Ectodermal cell (in vitro differentiated cells): ENCODE results near the gene ADGRL1.
"Not testable (repeated sequence)": the region's sequence is repeated elsewhere in the genome, so short reads cannot be mapped to it uniquely, and the experiment has no call there.

Experiments
- H3K27ac ChIP-seq: 2 replicates; pipeline ENCODE4 v1.7.0; 2013; ENCODE audit warnings: mild to moderate bottlenecking, low read depth, low read length; ENCODE audit not compliant: insufficient read depth, poor library complexity, severe bottlenecking
- H3K27me3 ChIP-seq: 2 replicates; pipeline ENCODE4 v1.7.0; 2013; ENCODE audit warnings: mild to moderate bottlenecking, low read length; ENCODE audit not compliant: insufficient read depth, control insufficient read depth, poor library complexity, severe bottlenecking
- H3K36me3 ChIP-seq: one replicate; pipeline ENCODE4 v1.7.0; 2013; ENCODE audit warnings: low read length; ENCODE audit not compliant: control insufficient read depth, insufficient read depth
- H3K4me1 ChIP-seq: one replicate; pipeline ENCODE4 v1.7.0; 2013; ENCODE audit warnings: low read length; ENCODE audit not compliant: control insufficient read depth, insufficient read depth
- H3K4me3 ChIP-seq: 2 replicates; pipeline ENCODE4 v1.7.0; 2013; ENCODE audit warnings: low read depth, low read length, control low read depth; ENCODE audit not compliant: insufficient read depth
- H3K9me3 ChIP-seq: 2 replicates; pipeline ENCODE4 v1.7.0; 2013; ENCODE audit warnings: mild to moderate bottlenecking, low read length, moderate library complexity; ENCODE audit not compliant: control insufficient read depth
- WGBS, 2 experiments: methylation state at CpG; one replicate each; pipeline ENCODE4 v1.1.7; 2013; ENCODE audit warnings: missing lambda C conversion rate in 2 of 2; 5-methylcytosine and 5-hydroxymethylcytosine counted together

The ADGRL1 gene

DNA sequence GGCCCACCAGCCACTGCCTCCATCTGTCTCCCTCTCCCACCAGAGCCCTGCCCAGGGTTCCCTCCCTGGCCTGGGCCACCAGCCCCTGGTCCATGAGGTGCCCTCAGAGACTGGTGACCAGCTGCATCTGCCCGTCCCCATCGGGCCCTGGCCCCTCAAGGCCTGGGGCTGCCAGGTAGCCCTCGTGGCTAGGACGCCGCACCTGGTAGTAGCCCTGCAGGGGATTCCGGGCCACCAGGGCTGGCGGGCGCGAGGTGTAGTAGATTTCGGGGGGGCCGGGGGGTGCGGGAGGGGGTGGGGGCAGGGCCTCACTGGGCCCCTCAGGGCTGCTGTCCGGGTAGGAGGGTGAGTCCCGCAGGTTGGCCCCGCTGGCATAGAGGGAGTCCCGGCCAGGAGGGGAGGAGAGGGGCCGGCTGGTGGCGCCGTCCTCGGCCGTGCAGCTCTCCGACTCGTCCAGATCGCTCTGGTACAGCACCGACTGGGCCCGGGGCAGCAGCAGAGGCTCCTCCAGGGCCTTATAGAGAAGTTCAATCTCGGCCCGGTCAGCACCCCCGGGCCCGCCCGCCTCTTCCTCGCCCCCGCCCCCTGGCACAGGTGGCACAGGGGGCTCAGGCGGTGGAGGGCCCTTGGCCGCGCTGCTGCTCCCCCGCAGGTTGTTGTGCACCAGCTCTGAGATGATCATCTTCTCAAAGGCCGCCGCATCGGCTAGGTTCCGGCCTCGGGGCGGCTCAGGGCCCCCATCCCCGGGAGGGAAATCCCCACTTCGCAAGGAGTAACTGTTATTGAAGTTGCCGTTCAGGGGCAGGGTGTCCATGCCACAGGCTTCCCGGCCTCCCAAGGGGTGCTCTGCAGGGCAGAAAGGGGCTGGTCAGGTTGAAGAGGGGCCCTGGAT, 55.0 kb downstream of the ADGRL1 start:
- Histone ChIP-seq H3K4me1 (peaks cover 14% of the 10 kb centered on the region), H3K27ac (no peak overlapping the region), H3K9me3 (no peaks in the 10 kb centered on the region), H3K27me3 (no peaks in the 10 kb centered on the region), H3K4me3 (no peak overlapping the region), H3K36me3 (peaks cover 14% of the 10 kb centered on the region)
- 96% methylated on average over 47 of the region's 47 CpGs for WGBS, 2 experiments

DNA sequence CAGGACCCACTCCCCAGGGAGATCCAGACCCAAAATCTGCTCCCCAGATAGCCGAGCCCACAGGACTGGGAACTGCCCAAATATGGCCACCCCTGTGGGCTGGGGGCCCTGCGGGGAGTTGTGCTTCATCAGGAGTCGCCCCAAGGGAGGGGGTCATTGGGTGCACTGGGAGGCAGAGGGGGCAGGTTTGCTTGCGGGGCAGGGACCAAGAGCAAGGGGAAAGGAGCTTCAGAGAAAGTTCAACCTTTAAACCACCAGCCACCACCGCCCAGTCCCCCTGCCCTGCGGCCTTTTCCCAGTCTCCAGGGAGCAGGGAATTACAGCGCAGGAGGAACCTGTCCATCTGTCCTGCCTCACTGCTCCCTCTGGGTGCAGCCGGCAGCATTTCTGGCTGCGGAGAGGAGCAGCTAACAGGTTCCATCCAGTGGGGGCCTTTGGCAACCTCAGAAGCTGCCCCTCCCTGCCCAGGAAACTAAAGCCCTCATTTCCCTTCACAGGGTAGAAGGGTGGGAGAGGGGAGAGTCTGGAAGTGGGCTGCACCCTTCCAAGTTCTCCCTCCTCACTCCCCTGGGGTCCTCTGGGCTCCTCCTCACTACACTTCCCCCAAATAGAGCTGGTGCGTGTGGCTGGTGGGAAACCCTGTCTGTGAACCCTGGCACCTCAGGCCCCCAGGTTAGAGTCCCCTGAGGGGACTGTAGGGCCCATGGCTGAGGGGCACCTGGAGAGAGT, 55.8 kb downstream of the ADGRL1 start:
- no peaks in the 10 kb centered on the region for H3K9me3 ChIP-seq
- H3K27ac ChIP-seq: peak overlapping the region; percentile 33
- H3K4me3 ChIP-seq: no peak overlapping the region
- 80 to 84% methylated on average over 10 of the region's 10 CpGs for WGBS, 2 experiments
- peaks cover 12% of the 10 kb centered on the region for H3K36me3 ChIP-seq
- H3K4me1 ChIP-seq: peaks cover 14% of the 10 kb centered on the region
- no peaks in the 10 kb centered on the region for H3K27me3 ChIP-seq

DNA sequence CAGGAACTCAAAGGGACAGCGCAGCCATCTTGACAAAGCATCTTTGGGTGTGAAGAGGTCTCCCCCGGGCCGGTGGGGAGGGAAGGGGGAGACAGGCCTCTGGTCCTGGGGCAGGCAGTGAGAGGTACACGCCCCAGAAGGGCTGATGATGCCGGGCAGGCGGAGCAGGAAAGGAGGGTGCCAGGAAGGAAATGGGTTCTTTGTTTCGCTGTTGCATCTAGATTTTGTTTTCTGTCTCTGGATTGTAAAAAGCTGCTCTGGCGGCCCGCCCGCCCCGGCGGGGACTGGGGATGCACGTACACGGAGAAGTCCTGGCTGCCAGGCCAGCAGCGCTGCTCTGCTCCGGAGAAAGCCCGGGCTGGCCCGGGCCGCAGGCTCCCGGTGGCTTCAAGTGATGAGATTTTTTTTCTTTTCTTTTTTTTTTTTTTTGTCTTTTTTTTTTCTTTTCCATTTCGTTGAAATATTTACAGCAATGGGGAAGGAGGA, 56.4 kb downstream of the ADGRL1 start:
- Histone ChIP-seq H3K9me3 (no peaks in the 10 kb centered on the region), H3K36me3 (peaks cover 12% of the 10 kb centered on the region), H3K4me3 (no peak overlapping the region), H3K27me3 (no peaks in the 10 kb centered on the region), H3K27ac (peak overlapping the region; percentile 42), H3K4me1 (peaks cover 14% of the 10 kb centered on the region)
- WGBS, 2 experiments: 87% methylated on average over 17 to 20 of the region's 21 CpGs

DNA sequence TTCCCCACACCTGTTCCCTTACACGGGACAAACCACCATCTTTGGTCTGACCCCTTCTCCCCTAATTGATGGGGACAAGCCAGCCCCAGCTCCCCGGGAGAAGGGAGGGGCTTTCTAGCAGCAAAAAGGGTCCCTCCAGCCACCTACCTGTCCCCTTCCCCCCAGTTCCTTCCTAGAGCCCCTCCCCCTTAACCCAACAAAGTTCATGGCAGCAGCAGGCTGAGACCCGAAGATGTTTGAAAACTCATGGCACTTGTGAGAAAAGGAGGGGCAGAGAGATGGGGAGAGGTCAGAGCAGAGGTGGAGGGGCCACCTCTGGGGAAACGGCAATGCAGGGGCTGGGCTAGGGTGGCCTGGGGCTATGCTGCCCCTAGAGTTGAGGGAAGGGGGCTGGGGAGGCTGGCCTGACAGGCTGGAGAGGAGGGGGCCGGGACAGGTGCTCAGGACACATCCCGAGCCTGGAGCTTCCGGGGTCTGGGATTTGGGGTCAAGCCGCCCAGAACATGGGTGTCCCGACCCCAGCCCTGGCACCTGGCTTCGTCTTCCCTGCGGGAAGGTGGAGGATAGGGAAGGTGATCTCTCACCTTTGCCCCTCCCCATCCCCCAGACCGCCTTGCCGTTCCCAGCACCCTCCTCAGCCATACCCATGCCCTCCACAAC, 57.1 kb downstream of the ADGRL1 start:
- peaks cover 14% of the 10 kb centered on the region for H3K4me1 ChIP-seq
- H3K36me3 ChIP-seq: peaks cover 8% of the 10 kb centered on the region
- peak overlapping the region; percentile 42 for H3K27ac ChIP-seq
- WGBS, 2 experiments: 80% methylated on average over 13 of the region's 13 CpGs
- H3K9me3 ChIP-seq: no peaks in the 10 kb centered on the region
- no peak overlapping the region for H3K4me3 ChIP-seq
- no peaks in the 10 kb centered on the region for H3K27me3 ChIP-seq

DNA sequence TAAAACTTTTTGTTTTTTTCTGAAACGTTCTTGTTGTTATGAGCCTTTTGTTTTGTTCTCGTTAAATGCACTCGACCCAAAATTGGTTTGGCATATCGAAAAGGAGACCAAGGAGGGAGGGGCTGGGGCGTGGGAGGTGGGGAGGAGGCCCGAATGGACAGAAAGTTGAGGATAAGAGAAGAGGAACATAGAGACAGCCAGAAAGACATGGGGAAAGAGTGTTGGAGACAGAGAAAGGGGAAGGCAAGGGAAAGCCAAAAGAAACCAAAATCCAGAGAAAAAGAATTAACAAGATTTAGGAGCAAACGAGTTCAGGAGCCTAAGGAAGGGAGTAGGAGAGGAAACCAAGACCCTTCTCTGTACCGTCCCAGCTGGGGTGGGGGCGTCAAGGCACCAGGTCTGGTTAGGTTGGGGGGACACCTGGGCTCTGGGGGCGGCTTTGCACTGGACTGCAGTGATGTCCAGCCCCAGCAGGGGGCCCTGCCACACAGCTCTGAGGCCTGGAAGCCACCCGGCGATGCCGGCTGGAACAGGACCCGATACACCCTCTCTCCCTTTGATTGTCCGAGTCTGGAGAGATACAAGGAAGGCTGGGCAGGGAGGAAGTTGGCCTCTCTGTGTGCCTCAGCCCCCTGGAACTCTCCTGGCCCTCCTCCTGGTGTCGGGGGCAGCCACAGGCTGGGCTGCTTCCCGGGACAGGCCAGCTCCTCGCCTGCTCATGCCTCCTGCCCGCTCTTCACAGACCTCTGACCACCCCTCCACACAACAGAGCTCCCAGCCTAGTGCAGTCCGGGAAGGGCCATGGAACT, 58.0 kb downstream of the ADGRL1 start:
- Histone ChIP-seq H3K27ac (peak overlapping the region; percentile 42), H3K36me3 (peaks cover 8% of the 10 kb centered on the region), H3K4me3 (no peak overlapping the region), H3K4me1 (peaks cover 14% of the 10 kb centered on the region), H3K9me3 (no peaks in the 10 kb centered on the region), H3K27me3 (no peaks in the 10 kb centered on the region)
- 69 to 73% methylated on average over 20 of the region's 20 CpGs for WGBS, 2 experiments

DNA sequence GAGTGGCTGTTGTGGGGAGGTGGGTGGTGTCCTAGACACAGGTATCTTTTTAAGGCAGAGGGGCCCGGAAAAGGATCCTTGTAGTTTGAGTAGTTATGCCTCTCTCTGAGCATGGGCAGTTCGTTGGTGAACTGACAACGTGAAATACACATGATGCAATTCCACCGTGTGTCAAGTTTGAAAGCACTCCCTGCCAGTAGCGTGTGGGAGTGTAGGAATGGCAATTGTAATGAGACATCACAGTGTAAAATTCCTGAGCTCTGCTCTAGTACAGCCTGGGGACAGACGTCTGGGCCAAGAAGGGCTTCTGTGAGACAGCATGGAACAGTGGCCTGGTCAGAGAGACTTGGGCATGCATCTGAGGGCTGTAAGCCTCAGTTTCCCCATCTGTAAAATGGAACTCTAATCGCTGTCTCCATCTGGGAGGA, 59.2 kb downstream of the ADGRL1 start:
- no peaks in the 10 kb centered on the region for H3K27me3 ChIP-seq
- peaks cover 5% of the 10 kb centered on the region for H3K36me3 ChIP-seq
- no peak overlapping the region for H3K4me3 ChIP-seq
- WGBS, 2 experiments: 84 to 90% methylated on average over 7 of the region's 7 CpGs
- H3K4me1 ChIP-seq: peaks cover 14% of the 10 kb centered on the region
- H3K27ac ChIP-seq: no peak overlapping the region
- no peaks in the 10 kb centered on the region for H3K9me3 ChIP-seq

DNA sequence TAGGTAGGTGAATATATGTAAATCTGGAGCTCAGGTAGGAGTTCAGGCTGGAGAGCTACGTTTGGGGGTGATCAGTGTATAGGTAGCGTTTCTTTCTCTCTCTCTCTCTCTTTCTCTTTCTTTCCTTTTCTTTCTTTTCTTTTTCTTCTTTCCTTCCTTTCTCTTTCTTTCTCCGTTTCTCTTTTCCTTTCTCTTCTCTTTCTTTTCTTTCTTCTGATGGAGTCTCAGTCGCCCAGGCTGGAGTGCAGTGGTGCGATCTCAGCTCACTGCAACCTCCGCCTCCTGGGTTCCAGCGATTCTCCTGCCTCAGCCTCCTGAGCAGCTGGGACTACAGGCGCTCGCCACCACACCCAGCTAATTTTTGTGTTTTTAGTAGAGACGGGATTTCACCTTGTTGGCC, 59.8 kb downstream of the ADGRL1 start:
- not testable (repeated sequence) for H3K36me3 ChIP-seq, H3K9me3 ChIP-seq, H3K27me3 ChIP-seq, H3K4me3 ChIP-seq, H3K27ac ChIP-seq
- peaks cover 14% of the 10 kb centered on the region for H3K4me1 ChIP-seq
- WGBS, 2 experiments: 92 to 97% methylated on average over 10 of the region's 10 CpGs

DNA sequence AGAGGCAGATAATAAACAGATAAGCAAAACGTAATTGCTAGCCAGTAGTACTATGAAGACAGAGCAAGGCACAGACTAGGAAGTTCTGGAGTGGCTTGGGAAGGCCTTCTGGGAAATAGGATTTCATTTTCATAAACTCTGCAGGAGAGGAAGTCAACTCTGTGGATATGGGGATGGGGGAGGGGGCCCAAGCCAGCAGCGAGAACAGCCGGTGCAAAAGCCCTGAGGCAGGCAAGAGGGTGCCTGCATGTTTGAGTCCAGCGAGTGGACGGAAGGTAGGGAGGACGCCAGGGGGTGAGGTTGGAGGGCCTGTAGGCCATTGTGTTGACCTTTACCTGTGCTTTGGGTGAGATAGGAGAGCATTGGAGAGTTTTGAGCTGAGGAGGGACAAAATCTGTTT, 60.6 kb downstream of the ADGRL1 start:
- H3K27ac ChIP-seq: no peak overlapping the region
- H3K27me3 ChIP-seq: no peaks in the 10 kb centered on the region
- no peak overlapping the region for H3K4me3 ChIP-seq
- 92 to 93% methylated on average over 6 of the region's 6 CpGs for WGBS, 2 experiments
- no peaks in the 10 kb centered on the region for H3K36me3 ChIP-seq
- peaks cover 14% of the 10 kb centered on the region for H3K4me1 ChIP-seq
- no peaks in the 10 kb centered on the region for H3K9me3 ChIP-seq

DNA sequence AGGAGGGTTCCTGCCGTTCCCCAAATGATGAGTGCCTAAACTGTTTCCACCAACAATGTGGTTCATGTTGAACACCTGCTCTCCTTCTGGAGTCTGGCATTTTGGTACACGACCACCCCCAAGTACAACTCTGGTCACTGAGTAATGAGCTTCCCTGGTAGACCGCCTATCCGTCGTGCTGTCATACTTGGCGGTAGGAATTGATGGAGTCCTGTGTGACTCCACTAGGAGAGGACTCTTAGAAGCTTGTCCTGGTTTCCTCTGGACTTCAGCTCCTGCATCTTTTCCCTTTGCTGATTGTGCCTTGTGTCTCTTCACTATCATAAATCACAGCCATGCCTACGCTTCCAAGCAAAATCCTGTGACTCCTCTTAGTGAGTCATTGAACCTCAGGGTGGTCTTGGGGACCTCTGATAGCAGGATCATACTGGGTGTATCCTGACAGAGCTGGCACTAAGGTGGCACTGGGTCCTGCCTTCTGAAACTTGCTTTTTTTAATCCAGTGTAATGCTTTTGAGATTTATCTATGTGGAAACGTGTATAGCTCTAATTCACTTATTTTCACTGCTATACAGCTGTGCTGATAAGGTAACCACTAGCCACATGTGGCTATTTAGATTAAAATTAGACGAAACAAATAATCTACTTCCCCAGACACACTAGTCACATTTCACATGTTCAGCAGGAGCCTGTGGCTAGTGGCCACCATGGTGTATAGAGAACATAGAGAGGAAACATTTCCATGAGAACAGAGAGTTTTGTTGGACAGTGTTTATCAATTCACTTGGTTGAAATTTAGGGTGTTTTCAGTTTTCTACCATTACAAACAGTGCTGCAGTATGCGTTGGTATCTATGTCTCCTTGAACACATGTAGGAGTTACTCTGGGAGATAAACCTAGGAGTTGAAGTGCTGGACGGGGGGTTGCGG, 63.4 kb downstream of the ADGRL1 start:
- peaks cover 3% of the 10 kb centered on the region for H3K4me1 ChIP-seq
- H3K27ac ChIP-seq: no peak overlapping the region
- no peaks in the 10 kb centered on the region for H3K36me3 ChIP-seq
- H3K9me3 ChIP-seq: no peaks in the 10 kb centered on the region
- no peak overlapping the region for H3K4me3 ChIP-seq
- H3K27me3 ChIP-seq: no peaks in the 10 kb centered on the region
- WGBS, 2 experiments: 94 to 95% methylated on average over 12 of the region's 12 CpGs
